DMS153 treated with DMSO at 0.1 percent for 48 hours (cell line): Measurements from ENCODE around the gene SLC38A7.
"Not testable (repeated sequence)": the region's sequence is repeated elsewhere in the genome, so short reads cannot be mapped to it uniquely, and the experiment has no call there.

ENCODE experiments used
- DNase-seq: peaks from one replicate; lab custom pipeline; 2025; ENCODE audit not compliant: unreplicated experiment; lab: John Stamatoyannopoulos, UW

The SLC38A7 gene

GRCh38 chr16:58678716-58679115 is 5.9 kb downstream of the SLC38A7 start:
- no peak for DNase-seq

- no peak for DNase-seq
These were observed 6.3 kb downstream of the SLC38A7 start for GRCh38 chr16:58678269-58678668.

GRCh38 chr16:58670946-58671583 is 13.5 kb downstream of the SLC38A7 start:
- DNase-seq = no peak

GRCh38 chr16:58670177-58670576 is 14.4 kb downstream of the SLC38A7 start:
- DNase-seq = no peak

GRCh38 chr16:58665200-58665599 is 19.4 kb downstream of the SLC38A7 start:
- DNase-seq = no peak

GRCh38 chr16:58661199-58661830 is 23.3 kb downstream of the SLC38A7 start:
- peak; percentile 1 for DNase-seq

GRCh38 chr16:58659911-58660310 is 24.7 kb downstream of the SLC38A7 start:
- DNase-seq = not testable (repeated sequence)

GRCh38 chr16:58658796-58659211 is 25.8 kb downstream of the SLC38A7 start:
- no peak for DNase-seq

- DNase-seq = no peak
These were observed 27.7 kb downstream of the SLC38A7 start for GRCh38 chr16:58656899-58657298.

GRCh38 chr16:58655215-58655596 is 29.4 kb downstream of the SLC38A7 start:
- no peak for DNase-seq

GRCh38 chr16:58654560-58655214 is 29.9 kb downstream of the SLC38A7 start:
- DNase-seq = no peak

- DNase-seq = no peak
These were observed 31.8 kb downstream of the SLC38A7 start for GRCh38 chr16:58652741-58653140.

- no peak for DNase-seq
These were observed 32.6 kb downstream of the SLC38A7 start for GRCh38 chr16:58651965-58652348.

GRCh38 chr16:58649707-58650106 is 34.9 kb downstream of the SLC38A7 start:
- no peak for DNase-seq

- no peak for DNase-seq
These were observed 37.5 kb downstream of the SLC38A7 start for GRCh38 chr16:58647107-58647506.

- no peak for DNase-seq
These were observed 39.6 kb downstream of the SLC38A7 start for GRCh38 chr16:58644765-58645487.

- no peak for DNase-seq
These were observed 40.5 kb downstream of the SLC38A7 start for GRCh38 chr16:58644108-58644507.

GRCh38 chr16:58640949-58641348 is 43.6 kb downstream of the SLC38A7 start:
- no peak for DNase-seq

GRCh38 chr16:58639836-58640235 is 44.7 kb downstream of the SLC38A7 start:
- DNase-seq = no peak

- no peak for DNase-seq
These were observed 45.3 kb downstream of the SLC38A7 start for GRCh38 chr16:58639230-58639629.

- no peak for DNase-seq
These were observed 46.2 kb downstream of the SLC38A7 start for GRCh38 chr16:58638148-58639036.
